Measurements from ENCODE around the gene STXBP2.
A peak's percentile ranks its signal among the peaks of the same experiment; 100 is the strongest.

STXBP2 gene

GRCh38 chr19:7690779-7691258, 53.9 kb downstream of the STXBP2 start:
- no peak overlapping the region for H3K9ac ChIP-seq (ENCODE audit: low read depth, low read length, poor library complexity)
- H3K36me3 ChIP-seq (replicated peaks in 1 of 2; ENCODE audit: control insufficient read depth in 2 of 2, insufficient read depth in 2 of 2, low read length in 2 of 2), result no peaks in the 10 kb centered on the region
- H3K4me1 ChIP-seq (ENCODE audit: control insufficient read depth in 2 of 2, insufficient read depth in 1 of 2, low read depth in 1 of 2, low read length in 2 of 2), result no peaks in the 10 kb centered on the region
- H3K18ac ChIP-seq (ENCODE audit: low read length), result no peak overlapping the region
- no peak overlapping the region for H2BK15ac ChIP-seq (ENCODE audit: low read length)
- no peak overlapping the region for H2BK12ac ChIP-seq (ENCODE audit: low read length)
- H3K4me3 ChIP-seq (ENCODE audit: low read length in 2 of 2), result peak overlapping the region in 1 of 2 donors; percentile 18
- H4K91ac ChIP-seq (ENCODE audit: low read depth, low read length, poor library complexity), result no peak overlapping the region
- no peak overlapping the region for H3K4me2 ChIP-seq (ENCODE audit: insufficient read depth, low read length, poor library complexity, severe bottlenecking)
- H3K9me3 ChIP-seq (replicated peaks in 1 of 2; ENCODE audit: control insufficient read depth in 2 of 2, insufficient read depth in 1 of 2, low read depth in 1 of 2, low read length in 2 of 2), result peaks cover 0 to 15% of the 10 kb centered on the region in 2 donors
- H2AFZ ChIP-seq (ENCODE audit: low read length), result no peak overlapping the region
- H3K79me1 ChIP-seq (ENCODE audit: low read depth, low read length), result peaks cover 3% of the 10 kb centered on the region
- H3K14ac ChIP-seq (ENCODE audit: low read length), result no peak overlapping the region
- H2BK5ac ChIP-seq (ENCODE audit: low read length), result no peak overlapping the region
- no CpG with 5 or more reads among the region's 8 CpGs for WGBS, 2 donors (ENCODE audit: extremely low coverage in 2 of 2, insufficient read length in 2 of 2, insufficient replicate concordance in 1 of 2)
- no peak for DNase-seq (ENCODE audit: low spot score)
- H4K8ac ChIP-seq (ENCODE audit: low read depth, low read length), result peak overlapping the region; percentile 19
- H3K4ac ChIP-seq (ENCODE audit: low read length), result no peak overlapping the region
- peak overlapping the region; percentile 55 for H3K23ac ChIP-seq (ENCODE audit: low read depth, low read length, poor library complexity)
- no peak overlapping the region for H2AK5ac ChIP-seq (ENCODE audit: low read depth, low read length)
- peaks cover 0 to 1% (median 0%) of the 10 kb centered on the region in 3 experiments for H3K27me3 ChIP-seq (ENCODE audit: control insufficient read depth in 3 of 3, insufficient read depth in 3 of 3, low read depth in 1 of 3, low read length in 3 of 3)
- H2BK120ac ChIP-seq (ENCODE audit: low read depth, low read length), result no peak overlapping the region
- no peak overlapping the region for H3K27ac ChIP-seq (replicated peaks; ENCODE audit: low read length)

- no peak overlapping the region for H2AFZ ChIP-seq (ENCODE audit: low read length)
- H3K36me3 ChIP-seq (replicated peaks in 1 of 2; ENCODE audit: control insufficient read depth in 2 of 2, insufficient read depth in 2 of 2, low read length in 2 of 2), result no peaks in the 10 kb centered on the region
- H4K91ac ChIP-seq (ENCODE audit: low read depth, low read length, poor library complexity), result no peak overlapping the region
- no peak overlapping the region for H2BK12ac ChIP-seq (ENCODE audit: low read length)
- H4K8ac ChIP-seq (ENCODE audit: low read depth, low read length), result peak overlapping the region; percentile 19
- H2BK120ac ChIP-seq (ENCODE audit: low read depth, low read length), result no peak overlapping the region
- no peak overlapping the region for H2BK5ac ChIP-seq (ENCODE audit: low read length)
- H3K79me1 ChIP-seq (ENCODE audit: low read depth, low read length), result peaks cover 3% of the 10 kb centered on the region
- peak overlapping the region; percentile 12 for H3K23ac ChIP-seq (ENCODE audit: low read depth, low read length, poor library complexity)
- H3K4me1 ChIP-seq (ENCODE audit: control insufficient read depth in 2 of 2, insufficient read depth in 1 of 2, low read depth in 1 of 2, low read length in 2 of 2), result no peaks in the 10 kb centered on the region
- H3K18ac ChIP-seq (ENCODE audit: low read length), result no peak overlapping the region
- H3K9ac ChIP-seq (ENCODE audit: low read depth, low read length, poor library complexity), result no peak overlapping the region
- no peak overlapping the region for H3K27ac ChIP-seq (replicated peaks; ENCODE audit: low read length)
- peaks cover 0 to 1% (median 0%) of the 10 kb centered on the region in 3 experiments for H3K27me3 ChIP-seq (ENCODE audit: control insufficient read depth in 3 of 3, insufficient read depth in 3 of 3, low read depth in 1 of 3, low read length in 3 of 3)
- no peak for DNase-seq (ENCODE audit: low spot score)
- no peak overlapping the region for H3K4me2 ChIP-seq (ENCODE audit: insufficient read depth, low read length, poor library complexity, severe bottlenecking)
- H3K4ac ChIP-seq (ENCODE audit: low read length), result no peak overlapping the region
- H3K4me3 ChIP-seq (ENCODE audit: low read length in 2 of 2), result peak overlapping the region in 1 of 2 donors; percentile 62
- H3K14ac ChIP-seq (ENCODE audit: low read length), result no peak overlapping the region
- no peak overlapping the region for H2BK15ac ChIP-seq (ENCODE audit: low read length)
- no peak overlapping the region for H2AK5ac ChIP-seq (ENCODE audit: low read depth, low read length)
- peaks cover 0 to 15% of the 10 kb centered on the region in 2 donors for H3K9me3 ChIP-seq (replicated peaks in 1 of 2; ENCODE audit: control insufficient read depth in 2 of 2, insufficient read depth in 1 of 2, low read depth in 1 of 2, low read length in 2 of 2)
Observed at GRCh38 chr19:7691497-7691896, 54.6 kb downstream of the STXBP2 start.

- no peak overlapping the region for H3K27ac ChIP-seq (replicated peaks; ENCODE audit: low read length)
- H3K9ac ChIP-seq (ENCODE audit: low read depth, low read length, poor library complexity), result no peak overlapping the region
- H3K18ac ChIP-seq (ENCODE audit: low read length), result no peak overlapping the region
- H3K27me3 ChIP-seq (ENCODE audit: control insufficient read depth in 3 of 3, insufficient read depth in 3 of 3, low read depth in 1 of 3, low read length in 3 of 3), result peaks cover 0 to 4% (median 1%) of the 10 kb centered on the region in 3 experiments
- DNase-seq (ENCODE audit: low spot score), result no peak
- no peak overlapping the region for H4K91ac ChIP-seq (ENCODE audit: low read depth, low read length, poor library complexity)
- H3K4me1 ChIP-seq (ENCODE audit: control insufficient read depth in 2 of 2, insufficient read depth in 1 of 2, low read depth in 1 of 2, low read length in 2 of 2), result no peaks in the 10 kb centered on the region
- no peak overlapping the region for H2BK5ac ChIP-seq (ENCODE audit: low read length)
- peak overlapping the region in 1 of 2 donors; percentile 43 for H3K4me3 ChIP-seq (ENCODE audit: low read length in 2 of 2)
- no peak overlapping the region for H3K4me2 ChIP-seq (ENCODE audit: insufficient read depth, low read length, poor library complexity, severe bottlenecking)
- 100% methylated on average over 1 of the region's 13 CpGs; no CpG with 5 or more reads in 1 of the 2 donors for WGBS, 2 donors (ENCODE audit: extremely low coverage in 2 of 2, insufficient read length in 2 of 2, insufficient replicate concordance in 1 of 2)
- H2BK12ac ChIP-seq (ENCODE audit: low read length), result no peak overlapping the region
- peak overlapping the region; percentile 29 for H4K8ac ChIP-seq (ENCODE audit: low read depth, low read length)
- H3K9me3 ChIP-seq (replicated peaks in 1 of 2; ENCODE audit: control insufficient read depth in 2 of 2, insufficient read depth in 1 of 2, low read depth in 1 of 2, low read length in 2 of 2), result peaks cover 0 to 15% of the 10 kb centered on the region in 2 donors
- H2AK5ac ChIP-seq (ENCODE audit: low read depth, low read length), result no peak overlapping the region
- H3K36me3 ChIP-seq (replicated peaks in 1 of 2; ENCODE audit: control insufficient read depth in 2 of 2, insufficient read depth in 2 of 2, low read length in 2 of 2), result no peaks in the 10 kb centered on the region
- peaks cover 3% of the 10 kb centered on the region for H3K79me1 ChIP-seq (ENCODE audit: low read depth, low read length)
- H3K4ac ChIP-seq (ENCODE audit: low read length), result no peak overlapping the region
- H2BK15ac ChIP-seq (ENCODE audit: low read length), result no peak overlapping the region
- no peak overlapping the region for H3K23ac ChIP-seq (ENCODE audit: low read depth, low read length, poor library complexity)
- H3K14ac ChIP-seq (ENCODE audit: low read length), result no peak overlapping the region
- no peak overlapping the region for H2AFZ ChIP-seq (ENCODE audit: low read length)
- no peak overlapping the region for H2BK120ac ChIP-seq (ENCODE audit: low read depth, low read length)
Observed at GRCh38 chr19:7692417-7693088, 55.6 kb downstream of the STXBP2 start.

GRCh38 chr19:7694499-7694898, 57.6 kb downstream of the STXBP2 start:
- Histone ChIP-seq H2AFZ (ENCODE audit: low read length) (no peak overlapping the region), H3K4ac (ENCODE audit: low read length) (no peak overlapping the region), H3K4me3 (ENCODE audit: low read length in 2 of 2) (no peak overlapping the region), H3K4me1 (ENCODE audit: control insufficient read depth in 2 of 2, insufficient read depth in 1 of 2, low read depth in 1 of 2, low read length in 2 of 2) (no peaks in the 10 kb centered on the region), H2AK5ac (ENCODE audit: low read depth, low read length) (no peak overlapping the region), H2BK120ac (ENCODE audit: low read depth, low read length) (no peak overlapping the region), H3K27ac (replicated peaks; ENCODE audit: low read length) (no peak overlapping the region), H3K36me3 (replicated peaks in 1 of 2; ENCODE audit: control insufficient read depth in 2 of 2, insufficient read depth in 2 of 2, low read length in 2 of 2) (no peaks in the 10 kb centered on the region), H3K18ac (ENCODE audit: low read length) (no peak overlapping the region), H2BK12ac (ENCODE audit: low read length) (no peak overlapping the region), H3K4me2 (ENCODE audit: insufficient read depth, low read length, poor library complexity, severe bottlenecking) (no peak overlapping the region), H2BK15ac (ENCODE audit: low read length) (no peak overlapping the region), H3K9ac (ENCODE audit: low read depth, low read length, poor library complexity) (no peak overlapping the region), H3K9me3 (replicated peaks in 1 of 2; ENCODE audit: control insufficient read depth in 2 of 2, insufficient read depth in 1 of 2, low read depth in 1 of 2, low read length in 2 of 2) (peaks cover 0 to 15% of the 10 kb centered on the region in 2 donors), H3K79me1 (ENCODE audit: low read depth, low read length) (no peaks in the 10 kb centered on the region), H2BK5ac (ENCODE audit: low read length) (no peak overlapping the region), H3K23ac (ENCODE audit: low read depth, low read length, poor library complexity) (no peak overlapping the region), H4K91ac (ENCODE audit: low read depth, low read length, poor library complexity) (no peak overlapping the region), H4K8ac (ENCODE audit: low read depth, low read length) (no peak overlapping the region), H3K14ac (ENCODE audit: low read length) (no peak overlapping the region), H3K27me3 (ENCODE audit: control insufficient read depth in 3 of 3, insufficient read depth in 3 of 3, low read depth in 1 of 3, low read length in 3 of 3) (peaks cover 0 to 12% (median 1%) of the 10 kb centered on the region in 3 experiments)
- DNase-seq (ENCODE audit: low spot score), result no peak
- WGBS, 2 donors (ENCODE audit: extremely low coverage in 2 of 2, insufficient read length in 2 of 2, insufficient replicate concordance in 1 of 2), result no CpG with 5 or more reads among the region's 4 CpGs
